Measurements from ENCODE around the gene GPR183. TPM values are rescaled to one million over a fixed set of nuclear protein-coding genes. Genes with fewer than 3 reads are reported as not detected.

GPR183 gene
- total RNA-seq, 1 experiment from 2014 or later = 0.15 TPM

GRCh38 chr13:99311748-99312492 lies 4.7 kb upstream of the GPR183 start:
- Histone ChIP-seq H3K27ac (ENCODE audit: low read length) (no peak overlapping the region), H3K4me3 (ENCODE audit: low read depth in 2 of 2, low read length in 2 of 2) (no peak overlapping the region), H3K36me3 (ENCODE audit: control insufficient read depth, insufficient read depth, low read length) (no peaks in the 10 kb centered on the region), H3K9me3 (ENCODE audit: control insufficient read depth, insufficient read depth, low read depth, low read length) (no peaks in the 10 kb centered on the region), H3K27me3 (ENCODE audit: control insufficient read depth, insufficient read depth, low read length) (no peaks in the 10 kb centered on the region), H3K4me1 (ENCODE audit: control insufficient read depth, insufficient read depth, low read length) (no peaks in the 10 kb centered on the region)
- ChIA-PET POLR2A (no interaction called here), CTCF (no interaction called here)
- ATAC-seq (no peak), DNase-seq (ENCODE audit: low read depth, low spot score) (no peak)
- in situ Hi-C loops (cut with HindIII; ENCODE audit: low pct_unique_long_range_greater_than_20kb, low sequenced_read_pairs) = no loop called here
- intact Hi-C loops (cut with micrococcal nuclease; ENCODE audit: unreplicated experiment) = no loop called here
- no TSS peak for BruUV-seq (replicated peaks)
- TF ChIP-seq REST (IDR thresholded peaks at IDR 0.05; ENCODE audit: insufficient read depth in 1 of 2, low read depth in 2 of 2, low read length in 1 of 2) (no peak), TCF7L2 (IDR thresholded peaks at IDR 0.05; ENCODE audit: low read depth, low read length) (no peak), POLR2AphosphoS5 (IDR thresholded peaks at IDR 0.05; ENCODE audit: low read depth, low read length) (no peak), SIN3A (IDR thresholded peaks at IDR 0.05; ENCODE audit: borderline replicate concordance, insufficient read depth, low read depth, low read length) (no peak)
- TF ChIP-seq, protein P1, sequence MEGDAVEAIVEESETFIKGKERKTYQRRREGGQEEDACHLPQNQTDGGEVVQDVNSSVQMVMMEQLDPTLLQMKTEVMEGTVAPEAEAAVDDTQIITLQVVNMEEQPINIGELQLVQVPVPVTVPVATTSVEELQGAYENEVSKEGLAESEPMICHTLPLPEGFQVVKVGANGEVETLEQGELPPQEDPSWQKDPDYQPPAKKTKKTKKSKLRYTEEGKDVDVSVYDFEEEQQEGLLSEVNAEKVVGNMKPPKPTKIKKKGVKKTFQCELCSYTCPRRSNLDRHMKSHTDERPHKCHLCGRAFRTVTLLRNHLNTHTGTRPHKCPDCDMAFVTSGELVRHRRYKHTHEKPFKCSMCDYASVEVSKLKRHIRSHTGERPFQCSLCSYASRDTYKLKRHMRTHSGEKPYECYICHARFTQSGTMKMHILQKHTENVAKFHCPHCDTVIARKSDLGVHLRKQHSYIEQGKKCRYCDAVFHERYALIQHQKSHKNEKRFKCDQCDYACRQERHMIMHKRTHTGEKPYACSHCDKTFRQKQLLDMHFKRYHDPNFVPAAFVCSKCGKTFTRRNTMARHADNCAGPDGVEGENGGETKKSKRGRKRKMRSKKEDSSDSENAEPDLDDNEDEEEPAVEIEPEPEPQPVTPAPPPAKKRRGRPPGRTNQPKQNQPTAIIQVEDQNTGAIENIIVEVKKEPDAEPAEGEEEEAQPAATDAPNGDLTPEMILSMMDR (IDR thresholded peaks at IDR 0.05) = no peak

GRCh38 chr13:99311137-99311536 lies 3.9 kb upstream of the GPR183 start:
- intact Hi-C loops (cut with micrococcal nuclease; ENCODE audit: unreplicated experiment) (no loop called here), in situ Hi-C loops (cut with HindIII; ENCODE audit: low pct_unique_long_range_greater_than_20kb, low sequenced_read_pairs) (no loop called here)
- no peak for DNase-seq (ENCODE audit: low read depth, low spot score)
- no peaks in the 10 kb centered on the region for H3K36me3 ChIP-seq (ENCODE audit: control insufficient read depth, insufficient read depth, low read length)
- H3K27me3 ChIP-seq (ENCODE audit: control insufficient read depth, insufficient read depth, low read length) = no peaks in the 10 kb centered on the region
- H3K27ac ChIP-seq (ENCODE audit: low read length) = no peak overlapping the region
- no TSS peak for BruUV-seq (replicated peaks)
- ChIA-PET POLR2A (no interaction called here), CTCF (no interaction called here)
- H3K4me1 ChIP-seq (ENCODE audit: control insufficient read depth, insufficient read depth, low read length) = no peaks in the 10 kb centered on the region
- H3K9me3 ChIP-seq (ENCODE audit: control insufficient read depth, insufficient read depth, low read depth, low read length) = no peaks in the 10 kb centered on the region
- no peak for TF ChIP-seq REST (IDR thresholded peaks at IDR 0.05; ENCODE audit: insufficient read depth in 1 of 2, low read depth in 2 of 2, low read length in 1 of 2)
- TF ChIP-seq, protein P1 (IDR thresholded peaks at IDR 0.05) = no peak
- TF ChIP-seq POLR2AphosphoS5 (IDR thresholded peaks at IDR 0.05; ENCODE audit: low read depth, low read length) = no peak
- no peak for TF ChIP-seq SIN3A (IDR thresholded peaks at IDR 0.05; ENCODE audit: borderline replicate concordance, insufficient read depth, low read depth, low read length)
- no peak for ATAC-seq
- no peak overlapping the region for H3K4me3 ChIP-seq (ENCODE audit: low read depth in 2 of 2, low read length in 2 of 2)

All from Panc1 (cell line).